IMR-90 (cell line): ENCODE measurements around the gene COX7A2L.

Source experiments
- CEBPB ChIP-seq: IDR thresholded peaks from 2 replicates; pipeline ENCODE4 v1.6.1; 2012; ENCODE audit warnings: low read depth, low read length, improper control_type of control experiment
- CHD1 ChIP-seq: IDR thresholded peaks from 2 replicates; pipeline ENCODE4 v1.6.1; 2012; ENCODE audit warnings: low read depth, low read length, improper control_type of control experiment
- CTCF ChIP-seq: conservative IDR thresholded peaks from 2 replicates; pipeline ENCODE4 v1.5.1; 2012; ENCODE audit warnings: mild to moderate bottlenecking, low read depth, low read length, improper control_type of control experiment
- FOS ChIP-seq: fragments of 150-350 bp; IDR thresholded peaks from 2 replicates; pipeline ENCODE4 v1.6.1; 2016; ENCODE audit warnings: low read depth, low read length
- MAFK ChIP-seq: IDR thresholded peaks from 2 replicates; pipeline ENCODE4 v1.6.1; 2012; ENCODE audit warnings: low read depth, low read length, improper control_type of control experiment
- MAZ ChIP-seq: IDR thresholded peaks from 2 replicates; pipeline ENCODE4 v1.6.1; 2012; ENCODE audit warnings: low read depth, mild to moderate bottlenecking, low read length, improper control_type of control experiment, moderate library complexity, borderline replicate concordance
- MXI1 ChIP-seq: IDR thresholded peaks from 2 replicates; pipeline ENCODE4 v1.6.1; 2012; ENCODE audit warnings: low read depth, mild to moderate bottlenecking, low read length, moderate library complexity, borderline replicate concordance
- POLR2A ChIP-seq: IDR thresholded peaks from 2 replicates; pipeline ENCODE4 v1.6.1; 2012; ENCODE audit warnings: mild to moderate bottlenecking, low read depth, low read length
- RAD21 ChIP-seq: IDR thresholded peaks from 2 replicates; pipeline ENCODE4 v1.6.1; 2012; ENCODE audit warnings: low read length, improper control_type of control experiment

- no peak for TF ChIP-seq CTCF
- no peak for TF ChIP-seq CHD1
- no peak for TF ChIP-seq CEBPB
- TF ChIP-seq MAZ, result no peak
- TF ChIP-seq MAFK, result no peak
- no peak for TF ChIP-seq POLR2A
- TF ChIP-seq RAD21, result no peak
- TF ChIP-seq MXI1, result no peak
- no peak for TF ChIP-seq FOS
These were observed 20.7 kb downstream of the COX7A2L start for GRCh38 chr2:42340045-42340937.
